RPMI7951 (cell line): Measurements from ENCODE around the gene SETBP1. TPM values are rescaled to one million over a fixed set of nuclear protein-coding genes. Genes with fewer than 3 reads are reported as not detected.
A peak's percentile ranks its signal among the peaks of the same experiment; 100 is the strongest.

Experiments
- DNase-seq: peaks from one replicate; pipeline ENCODE4 v3.0.0-alpha.2; 2012; ENCODE audit warnings: low read depth
- total RNA-seq: library from RNA; depleted of rRNA; stranded (reverse); fragments of >200 nt; shearing (Covaris generic); gene quantifications from 2 replicates; pipeline ENCODE4 v1.2.3, GENCODE V29; 2014; rRNA removed

The SETBP1 gene
- total RNA-seq = 5.1 and 5.5 TPM in 2 replicates

GRCh38 chr18:44680273-44681075, at the start of gene SETBP1:
TSS of gene SETBP1 (plus strand) at chr18:44680888. CDS start at chr18:44701347, 20,459 bp downstream.
- DNase-seq = peak; percentile 73

GRCh38 chr18:44632469-44633145, 48.1 kb upstream of the SETBP1 start:
- DNase-seq = no peak

GRCh38 chr18:44635546-44635945, 45.1 kb upstream of the SETBP1 start:
- no peak for DNase-seq

- no peak for DNase-seq
These were observed 44.4 kb upstream of the SETBP1 start for GRCh38 chr18:44636241-44636640.

- DNase-seq = peak; percentile 48
These were observed 43.3 kb upstream of the SETBP1 start for GRCh38 chr18:44637210-44638033.

- no peak for DNase-seq
These were observed 42.6 kb upstream of the SETBP1 start for GRCh38 chr18:44638034-44638540.

- no peak for DNase-seq
These were observed 41.9 kb upstream of the SETBP1 start for GRCh38 chr18:44638811-44639210.

GRCh38 chr18:44643004-44643403, 37.7 kb upstream of the SETBP1 start:
- no peak for DNase-seq

- DNase-seq = peak; percentile 66
These were observed 29.2 kb upstream of the SETBP1 start for GRCh38 chr18:44651478-44651877.

- DNase-seq = no peak
These were observed 28.6 kb upstream of the SETBP1 start for GRCh38 chr18:44651918-44652572.

GRCh38 chr18:44652722-44653121, 28.0 kb upstream of the SETBP1 start:
- no peak for DNase-seq

- DNase-seq = peak; percentile 64
These were observed 26.1 kb upstream of the SETBP1 start for GRCh38 chr18:44654573-44654972.

GRCh38 chr18:44655435-44655834, 25.3 kb upstream of the SETBP1 start:
- no peak for DNase-seq

GRCh38 chr18:44659771-44660170, 20.9 kb upstream of the SETBP1 start:
- DNase-seq = no peak

- peak; percentile 19 for DNase-seq
These were observed 12.3 kb upstream of the SETBP1 start for GRCh38 chr18:44668270-44668975.

GRCh38 chr18:44671914-44672313, 8.8 kb upstream of the SETBP1 start:
- DNase-seq = no peak

GRCh38 chr18:44672506-44672905, 8.2 kb upstream of the SETBP1 start:
- DNase-seq = no peak

- no peak for DNase-seq
These were observed 7.3 kb upstream of the SETBP1 start for GRCh38 chr18:44673256-44673880.

- no peak for DNase-seq
These were observed 2.8 kb upstream of the SETBP1 start for GRCh38 chr18:44677933-44678332.

GRCh38 chr18:44678725-44679055, 2.0 kb upstream of the SETBP1 start:
- DNase-seq = no peak
